Mucosa of descending colon (tissue), 3 donors: ENCODE data around the gene CENPT. TPM values are rescaled to one million over a fixed set of nuclear protein-coding genes. Genes with fewer than 3 reads are reported as not detected.

Source experiments
- ATAC-seq: fragments of 200-7000 bp; cut with Tn5 transposase; one replicate; pipeline ENCODE4 v1.9.1; 2020; ENCODE audit warnings: mild to moderate bottlenecking, moderate library complexity
- DNase-seq, 3 donors: peaks; one replicate each; pipeline ENCODE4 v3.0.0-alpha.2; 2020
- H3K36me3 ChIP-seq: fragments of 200-600 bp; one replicate; pipeline ENCODE4 v1.8.0; 2021; ENCODE audit warnings: low read depth, mild to moderate bottlenecking
- H3K4me1 ChIP-seq: fragments of 200-600 bp; one replicate; pipeline ENCODE4 v1.8.0; 2021; ENCODE audit warnings: low read depth, mild to moderate bottlenecking
- H3K4me3 ChIP-seq: fragments of 200-600 bp; one replicate; pipeline ENCODE4 v1.8.0; 2021; ENCODE audit warnings: mild to moderate bottlenecking
- H3K9me3 ChIP-seq: fragments of 200-600 bp; one replicate; pipeline ENCODE4 v1.8.0; 2021; ENCODE audit warnings: mild to moderate bottlenecking
- intact Hi-C, 2 donors: fragments of 100-400 bp; cut with DNase I in 1 of 2; cut with micrococcal nuclease in 1 of 2; formaldehyde crosslinking; loops; one replicate each; pipeline versions ENCODE4 v1.11.0 to v1.11.1; 2022; cut with DNase I, micrococcal nuclease
- total RNA-seq, 3 donors: library from RNA; stranded (reverse); fragmentation: NEBNext Ultra II Directional in 2 of 3; extraction: Animal tissue kit (Norgen Biotek cat#: 25700) in 2 of 3; gene quantifications; one replicate each; pipeline versions ENCODE4 v1.2.1 to v1.2.4, GENCODE V29; 2021 to 2023
- TF ChIP-seq, protein P1 (sequence below): fragments of 200-600 bp; IDR thresholded peaks from one replicate; pipeline ENCODE4 v1.8.0; 2022; ENCODE audit warnings: antibody characterized with exemption, mild to moderate bottlenecking
- donor health status: DM: no; HTN: no; CAD: no; lungs with moderate emphysema.
- donor health status: DM: no; HTN: no; CAD: no.
- donor health status: DM: no; HTN: yes; CAD: no.

CENPT gene
- total RNA-seq, 3 donors from 2014 or later, result 33.2 to 55.0 (median 36.6) TPM

- DNase-seq, result peak; percentile 73 to 80 (median 80)
- Histone ChIP-seq H3K9me3 (no peaks in the 10 kb centered on the region), H3K36me3 (peaks cover 4% of the 10 kb centered on the region), H3K4me1 (no peaks in the 10 kb centered on the region), H3K4me3 (no peak within 1 kb of the TSS)
- peak; percentile 64 for ATAC-seq
- TF ChIP-seq, protein P1, sequence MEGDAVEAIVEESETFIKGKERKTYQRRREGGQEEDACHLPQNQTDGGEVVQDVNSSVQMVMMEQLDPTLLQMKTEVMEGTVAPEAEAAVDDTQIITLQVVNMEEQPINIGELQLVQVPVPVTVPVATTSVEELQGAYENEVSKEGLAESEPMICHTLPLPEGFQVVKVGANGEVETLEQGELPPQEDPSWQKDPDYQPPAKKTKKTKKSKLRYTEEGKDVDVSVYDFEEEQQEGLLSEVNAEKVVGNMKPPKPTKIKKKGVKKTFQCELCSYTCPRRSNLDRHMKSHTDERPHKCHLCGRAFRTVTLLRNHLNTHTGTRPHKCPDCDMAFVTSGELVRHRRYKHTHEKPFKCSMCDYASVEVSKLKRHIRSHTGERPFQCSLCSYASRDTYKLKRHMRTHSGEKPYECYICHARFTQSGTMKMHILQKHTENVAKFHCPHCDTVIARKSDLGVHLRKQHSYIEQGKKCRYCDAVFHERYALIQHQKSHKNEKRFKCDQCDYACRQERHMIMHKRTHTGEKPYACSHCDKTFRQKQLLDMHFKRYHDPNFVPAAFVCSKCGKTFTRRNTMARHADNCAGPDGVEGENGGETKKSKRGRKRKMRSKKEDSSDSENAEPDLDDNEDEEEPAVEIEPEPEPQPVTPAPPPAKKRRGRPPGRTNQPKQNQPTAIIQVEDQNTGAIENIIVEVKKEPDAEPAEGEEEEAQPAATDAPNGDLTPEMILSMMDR, result no peak
- intact Hi-C loops, result loop anchor here in 1 of 2 donors (10.0 kb wide), 1 partner anchor 50 kb away; the partner anchor contains the start of genes CTRL and PSMB10
Measured at GRCh38 chr16:67884684-67885083, 37.2 kb upstream of the CENPT start, which contains the start of gene NRN1L. NRN1L (plus strand) TSS chr16:67884885; CDS start chr16:67884904, 19 bp downstream.

DNA sequence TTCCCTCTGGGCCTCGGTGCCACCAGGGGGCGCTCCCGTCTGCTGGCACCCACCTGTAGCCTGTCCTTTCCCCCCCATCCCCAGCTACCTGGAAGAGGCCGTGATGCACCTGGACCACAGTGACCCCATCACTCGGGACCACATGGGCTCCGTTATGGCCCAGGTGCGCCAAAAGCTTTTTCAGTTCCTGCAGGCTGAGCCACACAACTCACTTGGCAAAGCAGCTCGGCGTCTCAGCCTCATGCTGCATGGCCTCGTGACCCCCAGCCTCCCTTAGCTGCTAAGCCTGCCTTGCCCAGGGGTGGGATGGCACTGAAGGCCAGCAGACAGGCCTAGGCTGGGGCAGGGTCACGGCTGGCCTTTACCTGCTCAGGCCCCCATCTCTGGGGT, 36.4 kb upstream of the CENPT start:
- no peaks in the 10 kb centered on the region for H3K4me1 ChIP-seq
- peaks cover 13% of the 10 kb centered on the region for H3K36me3 ChIP-seq
- ATAC-seq (peak; percentile 73), DNase-seq (peak in 2 of 3 donors; percentile 77 to 79)
- TF ChIP-seq, protein P1, result peak; percentile 78
- H3K9me3 ChIP-seq, result no peaks in the 10 kb centered on the region
- H3K4me3 ChIP-seq, result no peak overlapping the region
- intact Hi-C loops, result loop anchor here in 1 of 2 donors (10.0 kb wide), 1 partner anchor 51 kb away; the partner anchor contains the start of genes CTRL and PSMB10

- Histone ChIP-seq H3K4me1 (no peaks in the 10 kb centered on the region), H3K36me3 (peaks cover 17% of the 10 kb centered on the region), H3K9me3 (no peaks in the 10 kb centered on the region), H3K4me3 (no peak overlapping the region)
- no peak for DNase-seq
- intact Hi-C loops, result loop anchor here in 1 of 2 donors (10.0 kb wide), 1 partner anchor 51 kb away; the partner anchor contains the start of genes CTRL and PSMB10
- TF ChIP-seq, protein P1, result no peak
- ATAC-seq, result peak; percentile 75
Measured at GRCh38 chr16:67883146-67883871, 35.8 kb upstream of the CENPT start.

- DNase-seq (no peak), ATAC-seq (no peak)
- TF ChIP-seq, protein P1, result no peak
- H3K36me3 ChIP-seq, result peaks cover 22% of the 10 kb centered on the region
- H3K4me3 ChIP-seq, result no peak overlapping the region
- intact Hi-C loops, result loop anchor here in 1 of 2 donors (10.0 kb wide), 1 partner anchor 52 kb away; the partner anchor contains the start of genes CTRL and PSMB10
- no peaks in the 10 kb centered on the region for H3K4me1 ChIP-seq
- H3K9me3 ChIP-seq, result no peaks in the 10 kb centered on the region
Measured at GRCh38 chr16:67882374-67883145, 35.1 kb upstream of the CENPT start.

DNA sequence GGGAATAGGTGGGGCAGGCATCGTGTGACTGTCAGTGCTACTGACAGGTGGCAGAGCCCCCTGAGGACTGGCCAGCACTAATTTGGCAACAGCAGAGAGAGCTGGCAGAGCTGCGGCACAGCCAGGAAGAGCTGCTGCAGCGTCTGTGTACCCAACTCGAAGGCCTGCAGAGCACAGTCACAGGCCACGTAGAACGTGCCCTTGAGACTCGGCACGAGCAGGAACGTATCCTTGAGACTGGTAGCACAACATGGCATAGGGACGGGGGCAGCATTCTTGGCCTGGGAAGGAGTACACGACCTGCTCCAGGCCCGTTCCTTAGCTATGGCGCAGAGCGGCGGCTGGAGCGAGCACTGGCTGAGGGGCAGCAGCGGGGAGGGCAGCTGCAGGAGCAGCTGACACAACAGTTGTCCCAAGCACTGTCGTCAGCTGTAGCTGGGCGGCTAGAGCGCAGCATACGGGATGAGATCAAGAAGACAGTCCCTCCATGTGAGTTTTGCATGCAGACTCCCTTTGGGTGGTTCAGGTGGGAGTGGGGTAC, 34.2 kb upstream of the CENPT start:
- intact Hi-C loops, result loop anchor here in 1 of 2 donors (10.0 kb wide), 1 partner anchor 53 kb away; the partner anchor contains the start of genes CTRL and PSMB10
- TF ChIP-seq, protein P1, result no peak
- ATAC-seq, result no peak

More for the DNA sequence above, 34.2 kb upstream of the CENPT start:
- Histone ChIP-seq H3K9me3 (no peaks in the 10 kb centered on the region), H3K36me3 (peaks cover 29% of the 10 kb centered on the region), H3K4me3 (no peak overlapping the region), H3K4me1 (no peaks in the 10 kb centered on the region)
- DNase-seq, result no peak
